Activated CD8-positive, alpha-beta T cell treated with anti-CD3 and anti-CD28 coated beads for 36 hours (primary cell): ENCODE measurements around the gene LDLRAD2. TPM values are rescaled to one million over a fixed set of nuclear protein-coding genes. Genes with fewer than 3 reads are reported as not detected.

Experiments
- ATAC-seq: fragments of 200-7000 bp; cut with Tn5 transposase; one replicate; pipeline ENCODE4 v1.10.0; 2021; ENCODE audit warnings: mild to moderate bottlenecking, moderate library complexity
- CTCF ChIA-PET: fragments of 350-600 bp; sonication (Branson Sonifier 250); formaldehyde crosslinking; loops from one replicate; lab custom pipeline; 2021; ENCODE audit warnings: antibody characterized with exemption; lab: Charles Lee
- POLR2A ChIA-PET: fragments of 350-600 bp; sonication (Branson Sonifier 250); formaldehyde crosslinking; loops from one replicate; lab custom pipeline; 2021; ENCODE audit warnings: antibody characterized with exemption; lab: Charles Lee
- DNase-seq: peaks from one replicate; pipeline ENCODE4 v3.0.0-alpha.2; 2020
- H3K27ac Mint-ChIP-seq: one replicate; pipeline ENCODE4 v1.8.0; 2021; ENCODE audit warnings: mild to moderate bottlenecking, mixed read lengths
- H3K27me3 Mint-ChIP-seq: one replicate; pipeline ENCODE4 v1.8.0; 2021; ENCODE audit warnings: mixed read lengths
- H3K36me3 Mint-ChIP-seq: one replicate; pipeline ENCODE4 v1.8.0; 2021; ENCODE audit warnings: low read depth, mixed read lengths
- H3K4me1 Mint-ChIP-seq: one replicate; pipeline ENCODE4 v1.8.0; 2021; ENCODE audit warnings: low read depth, mixed read lengths
- H3K4me3 Mint-ChIP-seq: one replicate; pipeline ENCODE4 v1.8.0; 2021; ENCODE audit warnings: mild to moderate bottlenecking, moderate library complexity, mixed read lengths
- H3K9me3 Mint-ChIP-seq: one replicate; pipeline ENCODE4 v1.8.0; 2021; ENCODE audit warnings: mixed read lengths
- CTCF ChIP-seq: fragments of 200-600 bp; IDR thresholded peaks from one replicate; pipeline ENCODE4 v1.8.0; 2022; ENCODE audit warnings: antibody characterized with exemption, mild to moderate bottlenecking
- intact Hi-C: fragments of 100-400 bp; cut with micrococcal nuclease; formaldehyde crosslinking; loops from one replicate; pipeline ENCODE4 v1.10.0; 2022
- total RNA-seq, 2 experiments: library from RNA; stranded (reverse); gene quantifications; one replicate each; pipeline ENCODE4 v1.2.3, GENCODE V29; 2021

LDLRAD2 gene
- total RNA-seq, 2 experiments from 2014 or later = 0.07 TPM; not detected in 1

GRCh38 chr1:21828075-21828474 is 16.0 kb downstream of the LDLRAD2 start:
- Mint-ChIP-seq H3K36me3 (peaks cover 3% of the 10 kb centered on the region), H3K27me3 (no peaks in the 10 kb centered on the region), H3K4me1 (no peaks in the 10 kb centered on the region), H3K27ac (no peak overlapping the region), H3K4me3 (no peak overlapping the region), H3K9me3 (no peaks in the 10 kb centered on the region)
- CTCF ChIA-PET = no interaction called here
- no peak for DNase-seq
- no peak for ATAC-seq
- POLR2A ChIA-PET = interaction anchor here (1.5 to 1.6 kb wide), 2 partner anchors 12 to 129 kb away, joined by 3 to 4 read pairs; no protein-coding TSS in a partner anchor
- intact Hi-C loops = no loop called here
- TF ChIP-seq CTCF = no peak

DNA sequence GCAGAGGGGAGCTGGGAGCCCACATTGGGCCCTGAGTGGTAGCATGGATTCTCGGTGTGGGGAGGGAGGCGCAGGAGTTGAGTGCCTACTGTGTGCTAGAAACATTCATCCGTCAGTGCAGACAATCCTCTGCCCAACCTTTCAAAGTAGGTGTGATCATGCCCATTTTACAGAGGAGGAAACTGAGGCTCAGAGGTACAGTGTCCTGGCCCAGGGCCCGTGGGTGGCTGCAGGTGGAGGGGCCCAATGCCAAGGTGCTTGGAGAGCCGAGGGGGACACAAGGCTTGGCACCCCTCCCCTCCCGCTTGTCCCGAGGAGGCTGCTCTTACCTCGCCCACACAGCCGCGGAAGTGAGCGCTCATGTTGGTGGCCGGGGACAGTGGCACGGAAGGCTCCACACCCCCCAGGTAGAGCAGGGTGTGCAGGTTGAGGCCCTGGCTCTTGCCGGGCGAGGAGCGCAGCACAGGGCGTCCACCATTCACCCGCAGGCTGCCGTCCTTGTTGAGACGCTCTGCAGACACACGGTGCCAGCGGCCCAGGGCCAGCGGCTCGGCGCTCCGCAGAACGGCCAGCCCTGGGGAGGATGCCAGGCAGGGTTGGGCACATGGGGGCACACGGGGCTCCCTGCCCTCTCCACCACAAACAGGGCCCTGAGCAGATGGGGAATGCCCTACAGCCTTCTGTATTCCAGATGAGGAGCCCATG is 16.6 kb downstream of the LDLRAD2 start:
- Mint-ChIP-seq H3K9me3 (no peaks in the 10 kb centered on the region), H3K4me1 (no peaks in the 10 kb centered on the region), H3K36me3 (peaks cover 6% of the 10 kb centered on the region), H3K27ac (no peak overlapping the region), H3K4me3 (no peak overlapping the region), H3K27me3 (no peaks in the 10 kb centered on the region)
- ChIA-PET CTCF (no interaction called here), POLR2A (interaction anchor here (1.6 kb wide), 1 partner anchor 128 kb away, joined by 3 read pairs; no protein-coding TSS in a partner anchor)
- intact Hi-C loops = no loop called here
- ATAC-seq = no peak
- DNase-seq = no peak
- TF ChIP-seq CTCF = no peak

- no peak overlapping the region for H3K27ac Mint-ChIP-seq
- intact Hi-C loops = no loop called here
- H3K9me3 Mint-ChIP-seq = peaks cover 4% of the 10 kb centered on the region
- POLR2A ChIA-PET = no interaction called here
- no peaks in the 10 kb centered on the region for H3K4me1 Mint-ChIP-seq
- no peak overlapping the region for H3K4me3 Mint-ChIP-seq
- no peak for ATAC-seq
- CTCF ChIA-PET = no interaction called here
- DNase-seq = no peak
- peaks cover 13% of the 10 kb centered on the region for H3K36me3 Mint-ChIP-seq
- no peaks in the 10 kb centered on the region for H3K27me3 Mint-ChIP-seq
- TF ChIP-seq CTCF = no peak
Observed at GRCh38 chr1:21829294-21829693, 17.2 kb downstream of the LDLRAD2 start.

GRCh38 chr1:21830792-21831453 is 18.9 kb downstream of the LDLRAD2 start:
- intact Hi-C loops = no loop called here
- ATAC-seq (no peak), DNase-seq (no peak)
- CTCF ChIA-PET = no interaction called here
- no peaks in the 10 kb centered on the region for H3K27me3 Mint-ChIP-seq
- no peak overlapping the region for H3K27ac Mint-ChIP-seq
- no peak overlapping the region for H3K4me3 Mint-ChIP-seq
- peaks cover 5% of the 10 kb centered on the region for H3K9me3 Mint-ChIP-seq
- H3K36me3 Mint-ChIP-seq = peaks cover 21% of the 10 kb centered on the region
- H3K4me1 Mint-ChIP-seq = no peaks in the 10 kb centered on the region
- no peak for TF ChIP-seq CTCF
- POLR2A ChIA-PET = no interaction called here

DNA sequence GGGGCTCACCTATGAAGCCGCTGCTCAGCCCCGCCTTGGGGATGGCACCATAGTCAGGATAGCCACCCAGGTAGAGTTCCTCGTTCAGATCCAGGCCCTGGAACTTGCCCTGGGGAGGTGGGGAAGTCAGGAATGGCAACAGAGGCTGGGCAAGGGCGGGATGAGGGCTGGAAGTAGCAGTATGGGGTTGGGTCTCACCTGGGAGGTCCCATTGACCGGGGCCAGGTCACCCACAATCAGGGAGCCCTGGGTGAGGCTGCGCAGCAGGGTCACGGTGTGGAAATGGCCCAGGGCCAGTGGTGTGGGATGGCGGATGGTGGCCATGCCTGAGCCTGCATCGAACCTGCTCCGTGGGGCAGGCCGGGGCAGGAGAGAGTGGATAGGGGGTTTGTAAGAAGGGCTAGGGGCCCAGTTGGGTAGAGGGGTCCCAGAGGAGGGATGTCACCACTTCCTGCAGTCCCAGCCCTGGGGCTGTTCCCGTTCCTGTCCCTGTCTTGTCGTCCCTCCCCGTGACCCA is 19.4 kb downstream of the LDLRAD2 start:
- H3K4me3 Mint-ChIP-seq = no peak overlapping the region
- no peak for TF ChIP-seq CTCF
- DNase-seq (no peak), ATAC-seq (no peak)
- peaks cover 21% of the 10 kb centered on the region for H3K36me3 Mint-ChIP-seq
- ChIA-PET POLR2A (no interaction called here), CTCF (no interaction called here)
- H3K9me3 Mint-ChIP-seq = peaks cover 5% of the 10 kb centered on the region
- H3K4me1 Mint-ChIP-seq = no peaks in the 10 kb centered on the region
- no peak overlapping the region for H3K27ac Mint-ChIP-seq
- no peaks in the 10 kb centered on the region for H3K27me3 Mint-ChIP-seq
- intact Hi-C loops = no loop called here
